ENCODE data around the gene MRNIP.
A peak's percentile ranks its signal among the peaks of the same experiment; 100 is the strongest.
"Not testable (repeated sequence)": the region's sequence is repeated elsewhere in the genome, so short reads cannot be mapped to it uniquely, and the experiment has no call there.

Gene MRNIP

GRCh38 chr5:179873588-179874110, 15.0 kb upstream of the MRNIP start:
- TF ChIP-seq ZFX (IDR thresholded peaks at IDR 0.05; ENCODE audit: borderline replicate concordance) = no peak
- TF ChIP-seq CTCF (IDR thresholded peaks at IDR 0.05) = no peak
- no peak overlapping the region for H3K27ac ChIP-seq

- no peak overlapping the region for H3K27ac ChIP-seq
- no peak for TF ChIP-seq CTCF (IDR thresholded peaks at IDR 0.05)
- TF ChIP-seq ZFX (IDR thresholded peaks at IDR 0.05; ENCODE audit: borderline replicate concordance) = no peak
Measured at GRCh38 chr5:179872828-179873575, 14.4 kb upstream of the MRNIP start.

GRCh38 chr5:179872055-179872827, 13.6 kb upstream of the MRNIP start:
- no peak for TF ChIP-seq CTCF (IDR thresholded peaks at IDR 0.05)
- H3K27ac ChIP-seq = no peak overlapping the region

- H3K27ac ChIP-seq = not testable (repeated sequence)
Measured at GRCh38 chr5:179871533-179871932, 12.9 kb upstream of the MRNIP start.

- H3K27ac ChIP-seq = no peak overlapping the region
- TF ChIP-seq ZFX (IDR thresholded peaks at IDR 0.05; ENCODE audit: borderline replicate concordance) (no peak), CTCF (IDR thresholded peaks at IDR 0.05) (no peak)
Measured at GRCh38 chr5:179870952-179871351, 12.3 kb upstream of the MRNIP start.

GRCh38 chr5:179870403-179870903, 11.8 kb upstream of the MRNIP start:
- TF ChIP-seq ZFX (IDR thresholded peaks at IDR 0.05; ENCODE audit: borderline replicate concordance) (no peak), CTCF (IDR thresholded peaks at IDR 0.05) (peak; percentile 57)
- no peak overlapping the region for H3K27ac ChIP-seq

GRCh38 chr5:179869641-179870402, 11.2 kb upstream of the MRNIP start:
- no peak for TF ChIP-seq CTCF (IDR thresholded peaks at IDR 0.05)
- no peak for TF ChIP-seq ZFX (IDR thresholded peaks at IDR 0.05; ENCODE audit: borderline replicate concordance)
- H3K27ac ChIP-seq = no peak overlapping the region
